ENCODE data around the gene HMG20A.

The HMG20A gene

DNA sequence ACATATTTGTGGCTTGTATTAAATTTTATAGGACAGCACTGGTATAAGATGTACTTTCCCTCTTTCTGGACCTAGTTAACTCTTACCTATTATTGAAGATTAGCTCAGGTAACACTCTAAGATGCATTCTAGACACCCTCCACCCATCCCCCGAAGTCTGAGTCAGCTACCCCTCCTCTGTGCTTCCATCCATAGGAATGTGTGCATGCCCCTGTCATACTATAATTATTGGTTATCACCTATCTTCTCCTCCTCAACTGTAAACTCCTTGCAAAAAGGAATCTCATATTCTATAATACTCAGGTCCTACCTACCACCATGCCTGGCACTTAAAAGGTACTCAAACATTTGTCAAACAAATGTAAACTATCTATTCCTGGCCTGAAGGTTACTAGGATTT lies 3.7 kb upstream of the HMG20A start:
- WGBS, 2 experiments (ENCODE audit: insufficient coverage in 2 of 2), result 100% methylated on average over 1 of the region's 1 CpG; no CpG with 5 or more reads in 1 of the 2 experiments
- Histone ChIP-seq H3K4me1 (ENCODE audit: control insufficient read depth, insufficient read depth, low read length, poor library complexity, severe bottlenecking) (peaks cover 27% of the 10 kb centered on the region), H3K4me3 (ENCODE audit: extremely low read depth, insufficient read depth, low read length, poor library complexity, severe bottlenecking) (no peak overlapping the region), H3K9me3 (ENCODE audit: control insufficient read depth, low read length) (no peaks in the 10 kb centered on the region), H3K36me3 (ENCODE audit: control insufficient read depth, insufficient read depth, low read length) (no peaks in the 10 kb centered on the region), H3K27ac (ENCODE audit: low read depth, low read length, severe bottlenecking) (no peak overlapping the region)

DNA sequence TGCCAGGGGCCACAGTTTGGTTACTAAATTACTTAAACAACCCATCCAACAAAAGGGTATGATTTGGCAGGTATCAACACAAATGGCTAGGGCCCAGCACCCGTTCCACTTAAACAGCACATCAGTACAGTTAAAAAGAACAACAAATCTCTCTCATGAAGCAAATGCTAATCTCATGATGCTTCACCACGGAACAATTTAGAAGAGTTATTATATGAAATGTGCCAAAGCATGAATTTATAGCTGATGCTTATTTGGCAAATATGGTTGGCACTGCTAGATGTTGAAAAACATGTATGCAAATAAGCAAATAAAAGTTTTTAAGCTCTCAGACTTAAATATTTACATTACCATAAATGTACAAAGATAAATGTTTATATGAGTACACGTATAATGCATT lies 3.1 kb upstream of the HMG20A start:
- Histone ChIP-seq H3K4me3 (ENCODE audit: extremely low read depth, insufficient read depth, low read length, poor library complexity, severe bottlenecking) (peak overlapping the region; percentile 0), H3K4me1 (ENCODE audit: control insufficient read depth, insufficient read depth, low read length, poor library complexity, severe bottlenecking) (peaks cover 27% of the 10 kb centered on the region), H3K27ac (ENCODE audit: low read depth, low read length, severe bottlenecking) (no peak overlapping the region), H3K36me3 (ENCODE audit: control insufficient read depth, insufficient read depth, low read length) (no peaks in the 10 kb centered on the region), H3K9me3 (ENCODE audit: control insufficient read depth, low read length) (no peaks in the 10 kb centered on the region)
- no CpG with 5 or more reads among the region's 3 CpGs for WGBS, 2 experiments (ENCODE audit: insufficient coverage in 2 of 2)

DNA sequence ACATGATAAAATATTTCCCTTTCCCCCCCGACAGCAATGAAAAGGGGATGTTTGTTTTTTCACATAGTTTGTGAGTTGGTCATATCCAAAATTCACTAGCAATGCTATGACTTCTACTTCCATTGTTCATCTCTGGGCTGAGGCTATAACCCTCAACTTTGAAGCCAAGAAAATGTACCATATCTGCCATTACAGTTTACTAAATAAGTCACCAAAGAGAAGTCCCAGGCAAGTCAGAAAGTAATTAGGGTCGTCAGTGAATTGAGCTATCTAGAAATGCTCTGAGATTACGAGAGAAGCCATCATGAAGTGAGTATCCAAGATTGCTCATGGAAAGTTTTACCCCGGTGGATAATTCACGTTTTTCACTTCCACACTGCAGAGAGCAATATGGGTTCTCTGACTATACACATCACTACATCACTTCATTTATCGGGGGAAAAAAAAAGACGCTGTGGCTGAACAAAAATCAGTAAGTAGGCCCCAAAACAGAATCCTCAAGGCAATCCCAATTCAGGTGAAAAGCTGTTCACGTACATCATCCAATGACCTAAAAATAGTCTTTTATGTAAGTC lies 2.2 kb upstream of the HMG20A start:
- Histone ChIP-seq H3K4me1 (ENCODE audit: control insufficient read depth, insufficient read depth, low read length, poor library complexity, severe bottlenecking) (peaks cover 27% of the 10 kb centered on the region), H3K4me3 (ENCODE audit: extremely low read depth, insufficient read depth, low read length, poor library complexity, severe bottlenecking) (peak overlapping the region; percentile 89), H3K27ac (ENCODE audit: low read depth, low read length, severe bottlenecking) (peak overlapping the region; percentile 60), H3K36me3 (ENCODE audit: control insufficient read depth, insufficient read depth, low read length) (no peaks in the 10 kb centered on the region), H3K9me3 (ENCODE audit: control insufficient read depth, low read length) (no peaks in the 10 kb centered on the region)
- 47 to 69% methylated on average over 4 to 6 of the region's 8 CpGs for WGBS, 2 experiments (ENCODE audit: insufficient coverage in 2 of 2)

DNA sequence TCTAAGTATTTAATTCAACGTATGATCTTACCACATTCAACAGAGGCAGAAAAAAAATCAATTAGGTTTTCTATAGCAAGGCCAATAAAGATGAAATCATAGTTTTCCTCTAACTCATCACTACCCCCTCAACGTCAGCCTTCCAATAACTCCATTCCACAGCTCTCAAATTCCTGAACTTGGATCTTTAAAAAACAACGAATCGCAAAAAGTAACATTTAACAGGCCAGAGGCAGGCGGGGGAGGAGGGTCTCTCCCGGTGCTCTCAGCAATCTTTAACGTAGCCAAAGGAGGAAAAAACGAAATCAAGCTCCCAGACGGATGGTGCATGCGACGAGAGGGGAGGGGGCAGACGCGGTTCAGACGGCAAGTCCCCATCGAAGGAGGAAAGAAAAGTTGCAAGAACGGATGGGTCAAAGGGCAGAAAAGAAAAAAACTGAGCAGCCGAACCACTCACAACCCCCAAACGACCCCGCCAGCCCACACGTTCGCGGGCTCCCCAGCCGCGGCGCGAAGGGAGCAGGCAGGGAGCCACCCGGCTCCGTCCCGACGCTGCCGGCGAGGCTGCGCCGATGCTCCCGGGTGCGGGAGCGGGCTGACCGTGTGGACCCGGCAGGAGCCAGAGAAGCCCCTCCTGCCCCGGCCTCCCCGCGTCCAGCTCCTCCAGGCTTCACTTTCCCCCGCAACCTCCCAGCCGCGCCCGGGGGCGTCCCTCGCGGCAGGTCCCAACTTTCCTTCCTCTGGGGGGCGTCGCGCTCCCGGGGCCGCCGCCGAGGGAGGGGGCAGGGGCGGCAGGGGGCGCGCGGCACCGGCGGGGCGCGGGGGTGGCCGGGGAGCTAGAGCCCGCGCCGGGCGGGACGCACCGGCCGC lies 1.5 kb upstream of the HMG20A start:
- H3K27ac ChIP-seq (ENCODE audit: low read depth, low read length, severe bottlenecking), result peak overlapping the region; percentile 60
- peaks cover 27% of the 10 kb centered on the region for H3K4me1 ChIP-seq (ENCODE audit: control insufficient read depth, insufficient read depth, low read length, poor library complexity, severe bottlenecking)
- WGBS, 2 experiments (ENCODE audit: insufficient coverage in 2 of 2), result 0 to 2% methylated on average over 24 to 35 of the region's 72 CpGs
- H3K9me3 ChIP-seq (ENCODE audit: control insufficient read depth, low read length), result no peaks in the 10 kb centered on the region
- no peaks in the 10 kb centered on the region for H3K36me3 ChIP-seq (ENCODE audit: control insufficient read depth, insufficient read depth, low read length)
- peak overlapping the region; percentile 89 for H3K4me3 ChIP-seq (ENCODE audit: extremely low read depth, insufficient read depth, low read length, poor library complexity, severe bottlenecking)

DNA sequence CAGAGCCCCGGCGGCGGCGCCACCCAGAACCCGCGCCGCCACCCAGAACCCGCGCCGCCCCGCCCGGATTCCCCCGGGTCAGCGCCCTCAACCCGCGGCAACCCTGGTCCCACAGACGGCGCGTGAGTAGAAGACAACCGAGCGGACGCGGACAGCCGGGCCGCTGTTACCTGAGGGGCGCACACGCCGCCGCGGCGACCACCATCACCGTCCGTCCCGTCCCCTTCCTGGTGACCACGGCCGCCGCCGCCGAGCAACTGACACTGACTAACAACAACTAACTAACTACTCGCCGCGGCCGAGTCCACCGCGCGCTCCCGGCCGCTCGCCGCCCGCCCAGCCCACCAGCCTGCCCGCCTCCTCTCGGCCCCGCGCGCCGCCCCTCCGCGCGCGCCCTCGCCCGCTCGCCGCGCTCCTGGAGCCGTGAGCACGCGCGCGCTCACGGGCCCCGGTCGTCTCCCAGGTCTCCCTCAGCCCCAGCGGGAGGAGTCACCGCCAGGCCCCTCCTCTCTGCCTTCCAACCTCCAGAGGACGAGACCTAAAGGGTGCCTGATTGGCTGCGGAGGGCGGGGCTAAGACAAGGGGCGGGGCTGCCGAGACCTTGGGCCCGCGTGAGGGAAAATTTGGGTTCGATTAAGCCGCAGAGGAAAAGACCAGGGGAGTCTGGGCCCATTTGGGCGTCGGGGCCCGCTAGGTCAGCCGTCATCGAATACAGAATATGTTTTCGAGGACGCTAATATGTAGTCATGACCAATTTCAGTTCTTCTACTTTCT lies 665 bp upstream of the HMG20A start, which contains the start of gene PEAK1:
TSS of gene PEAK1 (minus strand) at position 269 of the 774 bp plus-strand sequence. CDS start 238,178 bp downstream, outside the sequence.
- Histone ChIP-seq H3K27ac (ENCODE audit: low read depth, low read length, severe bottlenecking) (peak within 1 kb of the TSS; percentile 91), H3K36me3 (ENCODE audit: control insufficient read depth, insufficient read depth, low read length) (no peaks in the 10 kb centered on the region), H3K4me3 (ENCODE audit: extremely low read depth, insufficient read depth, low read length, poor library complexity, severe bottlenecking) (peak within 1 kb of the TSS; percentile 89), H3K4me1 (ENCODE audit: control insufficient read depth, insufficient read depth, low read length, poor library complexity, severe bottlenecking) (peaks cover 27% of the 10 kb centered on the region), H3K9me3 (ENCODE audit: control insufficient read depth, low read length) (no peaks in the 10 kb centered on the region)
- 0% methylated on average over 25 to 66 of the region's 92 CpGs for WGBS, 2 experiments (ENCODE audit: insufficient coverage in 2 of 2)

DNA sequence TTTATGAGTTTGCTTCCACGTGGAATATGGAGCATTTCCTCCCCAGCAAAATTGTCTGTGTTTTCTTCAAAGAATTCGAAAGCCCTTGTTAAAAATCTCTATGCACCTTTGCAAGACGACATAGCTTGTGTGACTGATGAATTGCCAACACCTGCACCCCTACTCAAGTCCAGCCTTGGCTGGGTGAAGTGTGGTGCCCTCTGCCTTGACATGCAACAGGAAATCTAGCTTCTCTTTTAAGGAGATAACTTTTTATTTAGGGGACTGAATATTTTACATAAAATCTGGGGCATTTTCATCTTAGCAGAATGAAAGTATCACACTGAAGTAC lies 647 bp downstream of the HMG20A start:
- 0% methylated on average over 2 to 3 of the region's 3 CpGs for WGBS, 2 experiments (ENCODE audit: insufficient coverage in 2 of 2)
- H3K9me3 ChIP-seq (ENCODE audit: control insufficient read depth, low read length), result no peaks in the 10 kb centered on the region
- peaks cover 17% of the 10 kb centered on the region for H3K4me1 ChIP-seq (ENCODE audit: control insufficient read depth, insufficient read depth, low read length, poor library complexity, severe bottlenecking)
- peak overlapping the region; percentile 89 for H3K4me3 ChIP-seq (ENCODE audit: extremely low read depth, insufficient read depth, low read length, poor library complexity, severe bottlenecking)
- no peaks in the 10 kb centered on the region for H3K36me3 ChIP-seq (ENCODE audit: control insufficient read depth, insufficient read depth, low read length)
- H3K27ac ChIP-seq (ENCODE audit: low read depth, low read length, severe bottlenecking), result no peak overlapping the region

DNA sequence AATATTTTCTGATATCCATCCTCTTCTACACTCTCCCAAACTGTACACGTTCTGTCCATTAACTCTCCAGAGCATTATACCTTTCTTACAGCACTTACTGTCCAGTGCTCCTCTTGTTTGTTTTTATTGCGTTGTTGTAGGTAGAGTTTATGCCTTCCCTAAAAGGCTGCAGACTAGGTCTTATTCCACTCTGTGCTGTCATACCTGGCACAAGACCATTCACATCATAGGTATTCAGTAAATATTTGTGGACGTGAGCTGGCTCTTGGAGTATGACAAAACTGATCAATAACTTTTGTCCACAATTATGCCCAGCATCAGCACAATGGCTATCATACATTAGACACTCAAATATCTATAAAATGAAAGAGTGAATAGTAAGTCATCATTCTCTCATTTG lies 4.4 kb downstream of the HMG20A start:
- H3K9me3 ChIP-seq (ENCODE audit: control insufficient read depth, low read length), result no peaks in the 10 kb centered on the region
- peaks cover 5% of the 10 kb centered on the region for H3K4me1 ChIP-seq (ENCODE audit: control insufficient read depth, insufficient read depth, low read length, poor library complexity, severe bottlenecking)
- no peak overlapping the region for H3K4me3 ChIP-seq (ENCODE audit: extremely low read depth, insufficient read depth, low read length, poor library complexity, severe bottlenecking)
- no peak overlapping the region for H3K27ac ChIP-seq (ENCODE audit: low read depth, low read length, severe bottlenecking)
- WGBS, 2 experiments (ENCODE audit: insufficient coverage in 2 of 2), result no CpG with 5 or more reads among the region's 3 CpGs
- H3K36me3 ChIP-seq (ENCODE audit: control insufficient read depth, insufficient read depth, low read length), result no peaks in the 10 kb centered on the region

DNA sequence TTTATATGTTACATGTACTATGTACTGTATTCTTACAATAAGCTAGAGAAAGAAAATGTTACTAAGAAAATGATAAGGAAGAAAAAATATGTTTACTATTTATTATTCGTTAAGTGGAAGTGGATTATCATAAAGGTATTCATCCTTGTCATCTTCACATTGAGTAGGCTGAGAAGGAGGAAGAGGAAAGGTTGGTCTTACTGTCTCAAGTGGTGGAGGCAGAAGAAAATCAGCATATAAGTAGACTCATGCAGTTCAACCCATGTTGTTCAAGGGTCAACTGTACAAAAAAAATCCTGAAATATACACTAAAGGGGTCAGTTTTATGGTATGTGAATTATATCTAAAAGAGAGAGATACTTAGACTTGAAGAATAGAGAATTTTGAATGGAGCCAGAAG lies 5.7 kb downstream of the HMG20A start:
- no peak overlapping the region for H3K27ac ChIP-seq (ENCODE audit: low read depth, low read length, severe bottlenecking)
- H3K9me3 ChIP-seq (ENCODE audit: control insufficient read depth, low read length), result no peaks in the 10 kb centered on the region
- peaks cover 5% of the 10 kb centered on the region for H3K4me1 ChIP-seq (ENCODE audit: control insufficient read depth, insufficient read depth, low read length, poor library complexity, severe bottlenecking)
- no peak overlapping the region for H3K4me3 ChIP-seq (ENCODE audit: extremely low read depth, insufficient read depth, low read length, poor library complexity, severe bottlenecking)
- no CpG with 5 or more reads among the region's 1 CpG for WGBS, 2 experiments (ENCODE audit: insufficient coverage in 2 of 2)
- H3K36me3 ChIP-seq (ENCODE audit: control insufficient read depth, insufficient read depth, low read length), result no peaks in the 10 kb centered on the region

DNA sequence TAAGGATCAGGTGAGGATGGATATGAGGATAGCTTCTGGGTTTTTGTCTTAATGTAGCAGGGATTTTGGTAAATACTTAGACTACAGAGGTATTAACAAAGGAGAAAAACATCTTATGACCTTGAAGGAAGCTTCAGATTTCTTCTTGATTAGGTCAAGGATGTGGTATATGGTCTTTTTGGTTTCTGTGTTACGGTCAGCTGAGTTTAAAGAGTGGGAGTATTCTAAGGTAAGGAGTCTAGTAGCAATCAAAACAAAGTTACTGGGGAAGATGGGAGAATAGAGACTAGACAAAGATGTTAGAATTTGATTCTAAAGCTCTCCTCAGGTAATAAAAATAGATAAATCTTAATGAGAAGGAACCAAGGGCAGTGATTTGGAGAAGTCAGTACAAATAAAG lies 6.2 kb downstream of the HMG20A start:
- no peak overlapping the region for H3K4me3 ChIP-seq (ENCODE audit: extremely low read depth, insufficient read depth, low read length, poor library complexity, severe bottlenecking)
- WGBS, 2 experiments (ENCODE audit: insufficient coverage in 2 of 2), result 100% methylated on average over 1 of the region's 1 CpG
- H3K36me3 ChIP-seq (ENCODE audit: control insufficient read depth, insufficient read depth, low read length), result no peaks in the 10 kb centered on the region
- no peak overlapping the region for H3K27ac ChIP-seq (ENCODE audit: low read depth, low read length, severe bottlenecking)
- no peaks in the 10 kb centered on the region for H3K9me3 ChIP-seq (ENCODE audit: control insufficient read depth, low read length)
- peaks cover under 1% of the 10 kb centered on the region for H3K4me1 ChIP-seq (ENCODE audit: control insufficient read depth, insufficient read depth, low read length, poor library complexity, severe bottlenecking)

DNA sequence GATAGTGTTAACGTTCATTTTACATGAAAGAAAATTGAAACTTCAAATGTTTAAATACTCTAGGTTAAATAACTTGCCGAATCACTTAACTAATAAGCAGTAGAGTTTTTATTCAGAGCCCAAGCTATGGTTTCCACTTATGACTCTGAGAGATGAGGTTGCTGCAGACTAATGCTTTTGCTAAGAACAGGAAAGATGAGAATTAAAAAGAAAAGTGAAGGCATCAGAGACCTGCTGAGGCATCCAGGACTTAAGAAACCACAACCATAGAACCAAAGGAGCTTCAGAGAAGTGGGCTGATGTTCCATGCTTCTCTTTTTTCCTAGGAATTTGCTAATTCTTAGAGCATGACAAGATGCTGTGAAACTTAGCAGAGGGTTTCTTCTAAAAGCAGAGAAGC lies 9.5 kb downstream of the HMG20A start:
- H3K4me1 ChIP-seq (ENCODE audit: control insufficient read depth, insufficient read depth, low read length, poor library complexity, severe bottlenecking), result no peaks in the 10 kb centered on the region
- H3K4me3 ChIP-seq (ENCODE audit: extremely low read depth, insufficient read depth, low read length, poor library complexity, severe bottlenecking), result no peak overlapping the region
- H3K9me3 ChIP-seq (ENCODE audit: control insufficient read depth, low read length), result no peaks in the 10 kb centered on the region
- no peak overlapping the region for H3K27ac ChIP-seq (ENCODE audit: low read depth, low read length, severe bottlenecking)
- WGBS, 2 experiments (ENCODE audit: insufficient coverage in 2 of 2), result no CpG with 5 or more reads among the region's 2 CpGs
- H3K36me3 ChIP-seq (ENCODE audit: control insufficient read depth, insufficient read depth, low read length), result no peaks in the 10 kb centered on the region
